Stimulated activated CD8-positive, alpha-beta memory T cell treated with anti-CD3 and anti-CD28 coated beads, Interleukin-12 subunit alpha, Interleukin-12 subunit beta, amount 100 ng/mL, for 24 hours (primary cell): ENCODE data around the gene AP3B2.

Experiments
- DNase-seq: peaks from one replicate; pipeline ENCODE4 v3.0.0-alpha.2; 2020; ENCODE audit errors: extremely low read depth

Gene AP3B2

GRCh38 chr15:82692171-82692570, 17.5 kb downstream of the AP3B2 start:
- DNase-seq = no peak

GRCh38 chr15:82689147-82689546, 20.5 kb downstream of the AP3B2 start:
- DNase-seq = no peak

- no peak for DNase-seq
Observed at GRCh38 chr15:82688691-82689090, 21.0 kb downstream of the AP3B2 start.

GRCh38 chr15:82681371-82681770, 28.3 kb downstream of the AP3B2 start:
- DNase-seq = no peak

GRCh38 chr15:82680200-82681102, 29.2 kb downstream of the AP3B2 start:
- peak; percentile 33 for DNase-seq

GRCh38 chr15:82679626-82680199, 30.0 kb downstream of the AP3B2 start:
- no peak for DNase-seq

- DNase-seq = no peak
Observed at GRCh38 chr15:82677720-82678323, 31.9 kb downstream of the AP3B2 start.

GRCh38 chr15:82674873-82675272, 34.8 kb downstream of the AP3B2 start:
- no peak for DNase-seq

GRCh38 chr15:82670699-82671098, 39.0 kb downstream of the AP3B2 start:
- no peak for DNase-seq

- no peak for DNase-seq
Observed at GRCh38 chr15:82666606-82667005, 43.1 kb downstream of the AP3B2 start.

- DNase-seq = no peak
Observed at GRCh38 chr15:82664021-82664420, 45.7 kb downstream of the AP3B2 start.

- DNase-seq = no peak
Observed at GRCh38 chr15:82663186-82663600, 46.5 kb downstream of the AP3B2 start.

- no peak for DNase-seq
Observed at GRCh38 chr15:82662641-82663040, 47.0 kb downstream of the AP3B2 start.

GRCh38 chr15:82660378-82660777, 49.3 kb downstream of the AP3B2 start:
- no peak for DNase-seq

- no peak for DNase-seq
Observed at GRCh38 chr15:82656641-82657266, 52.9 kb downstream of the AP3B2 start.

- DNase-seq = no peak
Observed at GRCh38 chr15:82655606-82656005, 54.1 kb downstream of the AP3B2 start.

- no peak for DNase-seq
Observed at GRCh38 chr15:82653483-82654168, 56.0 kb downstream of the AP3B2 start.

GRCh38 chr15:82651708-82652107, 58.0 kb downstream of the AP3B2 start:
- no peak for DNase-seq

- DNase-seq = no peak
Observed at GRCh38 chr15:82650046-82650670, 59.5 kb downstream of the AP3B2 start.

GRCh38 chr15:82649226-82649999, 60.3 kb downstream of the AP3B2 start:
- DNase-seq = no peak
